LNCaP clone FGC (cell line): ENCODE results near the gene GPR180.

Experiments used
- DNase-seq: peaks from one replicate; pipeline ENCODE4 v3.0.0-alpha.2; 2011; ENCODE audit warnings: low read depth
- H3K4me3 ChIP-seq: 2 replicates; pipeline ENCODE4 v1.5.1; 2011; ENCODE audit warnings: mild to moderate bottlenecking, low read depth, low read length, control low read depth
- CTCF ChIP-seq: IDR thresholded peaks from 2 replicates; pipeline ENCODE4 v1.5.1; 2012; ENCODE audit warnings: mild to moderate bottlenecking; ENCODE audit not compliant: control insufficient read depth, insufficient read depth; ENCODE audit errors: extremely low read depth

The GPR180 gene

GRCh38 chr13:94558716-94559115 is 42.9 kb upstream of the GPR180 start:
- H3K4me3 ChIP-seq: no peak overlapping the region
- no peak for TF ChIP-seq CTCF
- DNase-seq: no peak

DNA sequence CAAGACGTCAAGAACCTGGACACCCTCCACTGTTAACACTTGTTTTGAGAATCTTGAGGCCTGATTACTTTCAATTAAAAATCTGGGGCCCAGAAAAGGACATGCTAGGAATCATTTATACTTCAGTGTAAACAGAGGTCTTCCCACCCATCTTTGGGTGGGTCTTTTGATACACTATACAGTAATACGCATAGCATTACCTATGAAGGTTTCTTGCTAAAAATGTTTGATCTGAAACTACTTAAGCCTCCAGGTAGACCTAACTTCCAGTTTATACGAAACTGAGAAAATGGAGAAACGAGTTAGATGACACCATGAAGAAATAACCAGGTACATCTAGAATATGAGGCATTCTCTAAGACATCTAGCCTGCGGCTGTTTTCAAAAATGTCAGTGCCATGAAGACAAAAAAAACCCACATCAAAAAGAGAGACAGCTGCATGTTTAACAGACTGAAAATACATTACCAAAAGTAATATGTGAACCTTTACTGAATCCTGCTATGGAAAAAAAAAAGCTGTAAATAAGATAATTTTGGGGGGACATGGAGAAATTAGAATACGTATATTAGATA is 42.3 kb upstream of the GPR180 start:
- no peak for DNase-seq
- no peak overlapping the region for H3K4me3 ChIP-seq

DNA sequence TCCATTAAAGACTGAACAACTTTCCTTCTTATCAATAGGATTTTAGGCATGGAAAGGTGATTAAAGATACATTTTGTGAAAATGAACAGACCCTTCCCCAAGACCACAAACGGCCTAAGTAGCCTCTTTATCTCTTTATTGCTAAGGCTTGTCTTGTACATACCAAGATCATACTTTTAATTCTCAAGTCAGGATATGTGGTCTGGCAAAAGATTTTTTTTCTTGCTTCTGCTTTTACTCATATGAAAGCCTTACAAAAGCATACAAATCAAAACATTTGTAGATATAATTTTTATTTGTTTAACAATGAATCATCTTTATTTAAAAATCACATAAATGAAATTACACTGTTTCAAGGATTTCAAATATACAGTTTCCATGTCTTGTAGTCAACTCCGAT is 41.5 kb upstream of the GPR180 start:
- no peak for DNase-seq
- no peak for TF ChIP-seq CTCF
- H3K4me3 ChIP-seq: no peak overlapping the region

More for the DNA sequence above, 42.3 kb upstream of the GPR180 start:
- TF ChIP-seq CTCF: no peak

DNA sequence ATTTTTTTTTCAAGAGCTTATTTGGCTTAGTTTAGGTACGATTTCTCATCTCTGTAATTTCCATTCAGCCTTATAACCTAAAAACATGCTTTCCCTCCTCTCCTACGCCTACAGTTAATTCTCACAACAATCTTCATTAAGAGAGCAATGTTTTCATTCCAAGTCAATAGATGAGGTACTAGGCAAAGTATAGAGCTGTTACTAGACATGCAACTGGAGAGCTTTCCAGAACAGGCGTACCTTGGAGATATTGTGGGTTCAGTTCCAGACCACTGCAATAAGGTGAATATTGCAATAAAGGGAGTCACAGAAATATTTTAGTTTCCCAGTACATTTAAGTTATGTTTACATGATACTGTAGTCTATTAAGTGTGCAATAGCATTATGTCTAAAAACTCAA is 40.5 kb upstream of the GPR180 start:
- H3K4me3 ChIP-seq: no peak overlapping the region
- no peak for DNase-seq
- no peak for TF ChIP-seq CTCF

DNA sequence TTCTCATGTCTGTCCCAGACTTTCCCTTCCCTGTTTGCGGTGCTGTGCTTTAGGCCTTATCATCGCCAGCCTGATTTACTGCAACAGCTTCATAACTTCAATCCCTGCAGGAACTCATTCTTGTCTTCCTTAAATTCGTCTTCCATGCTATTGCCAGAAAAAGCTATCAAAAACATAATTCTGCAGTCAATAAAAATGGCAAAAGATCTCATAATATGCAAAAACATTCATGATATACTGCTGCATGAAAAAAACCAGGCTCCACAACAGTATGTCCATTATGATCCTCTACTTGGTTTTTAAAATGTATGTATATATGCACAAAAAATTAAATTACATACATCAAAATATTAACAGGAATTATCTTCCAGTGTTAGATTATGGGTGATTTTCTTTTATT is 34.1 kb upstream of the GPR180 start:
- no peak for DNase-seq
- no peak for TF ChIP-seq CTCF
- no peak overlapping the region for H3K4me3 ChIP-seq

GRCh38 chr13:94568443-94568842 is 33.2 kb upstream of the GPR180 start:
- H3K4me3 ChIP-seq: no peak overlapping the region
- no peak for DNase-seq

More at GRCh38 chr13:94568443-94568842, 33.2 kb upstream of the GPR180 start:
- no peak for TF ChIP-seq CTCF
